GOT3 (cell line): ENCODE data around the gene SYT8.

Source experiments
- DNase-seq: peaks from one replicate; lab custom pipeline; 2025; ENCODE audit warnings: mixed read lengths; lab: John Stamatoyannopoulos, UW

SYT8 gene

GRCh38 chr11:1832211-1832919 is 2.4 kb upstream of the SYT8 start:
- DNase-seq: peak; percentile 4

- DNase-seq: no peak
These were observed 1.9 kb upstream of the SYT8 start for GRCh38 chr11:1832920-1833295.

GRCh38 chr11:1834062-1834610 is 654 bp upstream of the SYT8 start:
- DNase-seq: no peak

GRCh38 chr11:1835671-1836010 is 851 bp downstream of the SYT8 start:
- no peak for DNase-seq

- DNase-seq: no peak
These were observed 1.5 kb downstream of the SYT8 start for GRCh38 chr11:1836011-1836945.

GRCh38 chr11:1837171-1838076 is 2.6 kb downstream of the SYT8 start:
- no peak for DNase-seq

- DNase-seq: no peak
These were observed 3.3 kb downstream of the SYT8 start for GRCh38 chr11:1838077-1838425.

GRCh38 chr11:1838426-1839144 is 3.8 kb downstream of the SYT8 start, which contains the start of gene TNNI2:
TSS of gene TNNI2 (plus strand) at chr11:1838981. CDS start at chr11:1839697, 716 bp downstream.
- no peak for DNase-seq

GRCh38 chr11:1839204-1839923 is 4.6 kb downstream of the SYT8 start:
- DNase-seq: no peak

- no peak for DNase-seq
These were observed 5.4 kb downstream of the SYT8 start for GRCh38 chr11:1839924-1840779.

GRCh38 chr11:1840780-1841480 is 6.1 kb downstream of the SYT8 start:
- DNase-seq: no peak

GRCh38 chr11:1841511-1842148 is 6.8 kb downstream of the SYT8 start:
- DNase-seq: no peak

- DNase-seq: no peak
These were observed 7.6 kb downstream of the SYT8 start for GRCh38 chr11:1842149-1843097.

- DNase-seq: no peak
These were observed 8.3 kb downstream of the SYT8 start for GRCh38 chr11:1843098-1843473.

- no peak for DNase-seq
These were observed 9.0 kb downstream of the SYT8 start for GRCh38 chr11:1843796-1844195.

- DNase-seq: no peak
These were observed 9.7 kb downstream of the SYT8 start for GRCh38 chr11:1844221-1845094.

GRCh38 chr11:1845095-1845429 is 10.3 kb downstream of the SYT8 start:
- DNase-seq: no peak
